Fibroblast of pulmonary artery (primary cell): ENCODE data around the gene SMAP1.

Experiments used
- DNase-seq: peaks from one replicate; pipeline ENCODE4 v3.0.0-alpha.2; 2010; ENCODE audit warnings: low read depth
- H3K4me3 ChIP-seq: replicated peaks from 2 replicates; pipeline ENCODE4 v1.5.1; 2011; ENCODE audit warnings: low read depth, mild to moderate bottlenecking, control low read depth, low read length, moderate library complexity
- TF ChIP-seq, protein P1 (sequence below): IDR thresholded peaks from 2 replicates; pipeline ENCODE4 v1.5.1; 2011; ENCODE audit warnings: mild to moderate bottlenecking, control low read depth, low read length, inconsistent platforms; ENCODE audit errors: missing control alignments

The SMAP1 gene

DNA sequence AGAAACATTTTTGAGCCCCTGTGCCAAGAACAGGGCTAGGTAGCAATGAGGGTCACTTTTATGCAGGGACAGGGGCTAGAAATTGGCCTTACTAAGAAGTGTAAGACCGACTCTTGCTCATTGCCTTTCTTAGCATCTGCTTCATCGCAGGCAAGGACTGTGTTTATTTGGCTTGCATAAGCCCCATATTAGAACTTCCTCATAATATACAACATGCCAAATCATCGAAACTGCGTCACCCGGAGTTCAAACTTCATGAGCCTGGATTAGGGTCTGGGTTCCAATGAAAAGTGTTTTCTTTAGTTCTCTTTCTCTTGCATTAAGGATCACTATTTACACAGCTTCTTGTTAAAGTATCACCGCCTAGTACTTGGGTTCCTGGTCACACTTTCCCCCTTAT is 977 bp upstream of the SMAP1 start:
- DNase-seq: no peak
- TF ChIP-seq, protein P1, sequence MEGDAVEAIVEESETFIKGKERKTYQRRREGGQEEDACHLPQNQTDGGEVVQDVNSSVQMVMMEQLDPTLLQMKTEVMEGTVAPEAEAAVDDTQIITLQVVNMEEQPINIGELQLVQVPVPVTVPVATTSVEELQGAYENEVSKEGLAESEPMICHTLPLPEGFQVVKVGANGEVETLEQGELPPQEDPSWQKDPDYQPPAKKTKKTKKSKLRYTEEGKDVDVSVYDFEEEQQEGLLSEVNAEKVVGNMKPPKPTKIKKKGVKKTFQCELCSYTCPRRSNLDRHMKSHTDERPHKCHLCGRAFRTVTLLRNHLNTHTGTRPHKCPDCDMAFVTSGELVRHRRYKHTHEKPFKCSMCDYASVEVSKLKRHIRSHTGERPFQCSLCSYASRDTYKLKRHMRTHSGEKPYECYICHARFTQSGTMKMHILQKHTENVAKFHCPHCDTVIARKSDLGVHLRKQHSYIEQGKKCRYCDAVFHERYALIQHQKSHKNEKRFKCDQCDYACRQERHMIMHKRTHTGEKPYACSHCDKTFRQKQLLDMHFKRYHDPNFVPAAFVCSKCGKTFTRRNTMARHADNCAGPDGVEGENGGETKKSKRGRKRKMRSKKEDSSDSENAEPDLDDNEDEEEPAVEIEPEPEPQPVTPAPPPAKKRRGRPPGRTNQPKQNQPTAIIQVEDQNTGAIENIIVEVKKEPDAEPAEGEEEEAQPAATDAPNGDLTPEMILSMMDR: no peak

DNA sequence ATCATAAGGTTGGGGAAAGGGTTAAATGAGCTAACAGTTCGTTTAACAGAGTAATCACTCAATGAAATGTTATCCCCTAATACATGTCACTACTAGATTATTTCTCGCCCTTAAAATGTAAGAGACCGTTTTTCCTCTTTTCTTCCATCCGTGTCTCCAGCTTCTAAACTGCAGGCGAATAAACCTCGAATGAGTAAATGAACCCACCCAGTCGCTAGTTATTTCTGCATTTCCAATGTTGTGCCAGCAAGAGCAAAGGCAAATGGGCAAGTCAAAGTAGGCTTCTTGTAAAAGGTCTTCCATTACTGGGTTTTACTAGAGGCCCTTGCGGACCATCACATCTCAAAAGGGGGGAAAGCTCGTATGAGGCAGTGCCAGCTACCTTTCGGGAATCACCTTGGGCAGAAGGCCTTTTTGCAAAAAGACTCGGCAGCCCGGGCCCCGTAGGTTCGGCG is 400 bp upstream of the SMAP1 start:
- H3K4me3 ChIP-seq: peak overlapping the region; percentile 86
- TF ChIP-seq, protein P1: no peak
- no peak for DNase-seq

More for the DNA sequence above, 977 bp upstream of the SMAP1 start:
- no peak overlapping the region for H3K4me3 ChIP-seq

DNA sequence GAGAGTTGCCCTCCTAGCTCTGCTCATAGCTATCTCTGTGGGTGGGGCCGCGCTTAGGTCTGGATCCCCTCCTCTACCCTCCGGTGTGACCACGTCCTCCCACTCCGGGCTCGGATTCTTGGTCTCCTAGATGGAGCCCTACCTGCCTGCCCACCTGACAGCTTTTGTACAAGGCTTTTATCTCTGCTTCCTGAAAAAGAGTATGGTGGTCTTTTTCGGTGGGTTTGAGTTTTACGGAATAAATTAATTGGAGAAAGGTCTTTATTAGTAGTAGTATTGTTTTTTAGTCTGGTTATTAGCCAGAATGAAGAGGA is 773 bp downstream of the SMAP1 start:
- TF ChIP-seq, protein P1: no peak
- peak; percentile 29 for DNase-seq
- H3K4me3 ChIP-seq: peak overlapping the region; percentile 86

DNA sequence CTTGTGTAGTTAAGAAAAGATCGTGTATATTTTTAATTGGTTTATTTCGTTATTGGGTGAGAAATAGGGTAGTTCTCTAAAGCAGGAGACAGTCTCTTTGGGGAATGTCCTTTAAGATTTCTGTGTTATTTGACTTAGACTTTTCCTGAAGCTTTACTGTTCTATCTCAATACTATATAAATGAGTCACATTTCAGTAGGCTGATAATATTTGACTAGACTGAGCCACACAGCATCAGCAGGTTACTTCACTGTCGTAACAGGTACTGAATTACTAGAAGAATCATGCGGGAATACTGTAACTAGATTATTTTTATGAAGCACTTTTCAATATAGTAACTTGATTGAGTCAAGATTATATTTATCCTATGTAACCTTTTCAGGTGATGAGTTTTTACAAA is 1.4 kb downstream of the SMAP1 start:
- H3K4me3 ChIP-seq: peak overlapping the region; percentile 86
- TF ChIP-seq, protein P1: no peak
- no peak for DNase-seq

DNA sequence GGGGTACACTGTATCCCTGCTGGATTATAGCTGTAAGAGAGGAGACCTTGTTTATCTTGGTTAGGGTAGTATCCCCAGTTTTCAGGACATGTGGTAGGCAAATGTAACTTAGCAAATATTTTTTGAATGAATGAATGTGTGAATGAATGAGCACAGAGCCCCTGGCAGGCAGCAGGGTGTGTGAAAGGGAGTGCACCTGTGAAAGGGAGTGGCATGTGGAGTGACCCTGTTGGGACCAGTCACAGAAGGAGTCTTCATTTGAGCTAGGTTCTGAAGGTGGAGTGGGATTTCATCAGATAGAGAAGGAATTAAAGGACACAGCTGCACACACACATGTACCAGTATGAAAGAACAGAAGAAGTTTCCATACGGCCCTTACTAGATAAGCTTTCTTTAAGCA is 4.9 kb downstream of the SMAP1 start:
- no peak overlapping the region for H3K4me3 ChIP-seq
- no peak for DNase-seq
- TF ChIP-seq, protein P1: no peak

DNA sequence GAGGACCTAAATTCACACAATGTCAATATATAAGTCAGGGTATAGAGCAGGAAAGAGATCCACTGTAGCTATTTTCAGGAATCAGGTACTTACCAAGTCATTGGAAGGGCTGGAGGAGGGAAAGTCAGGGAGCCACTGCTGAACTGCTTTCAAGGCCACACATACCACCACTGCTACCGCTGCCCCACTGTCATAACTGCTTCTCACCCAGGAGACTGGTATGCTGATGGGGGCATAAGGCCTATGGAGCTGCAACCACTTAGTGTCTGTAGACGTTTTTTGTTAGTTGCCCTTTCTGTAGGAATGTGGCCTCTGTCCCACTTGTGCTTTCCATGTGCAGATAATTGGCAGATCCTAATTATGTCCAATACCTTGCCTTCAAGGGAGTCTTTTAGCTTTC is 5.4 kb downstream of the SMAP1 start:
- DNase-seq: no peak
- TF ChIP-seq, protein P1: no peak
- no peak overlapping the region for H3K4me3 ChIP-seq

DNA sequence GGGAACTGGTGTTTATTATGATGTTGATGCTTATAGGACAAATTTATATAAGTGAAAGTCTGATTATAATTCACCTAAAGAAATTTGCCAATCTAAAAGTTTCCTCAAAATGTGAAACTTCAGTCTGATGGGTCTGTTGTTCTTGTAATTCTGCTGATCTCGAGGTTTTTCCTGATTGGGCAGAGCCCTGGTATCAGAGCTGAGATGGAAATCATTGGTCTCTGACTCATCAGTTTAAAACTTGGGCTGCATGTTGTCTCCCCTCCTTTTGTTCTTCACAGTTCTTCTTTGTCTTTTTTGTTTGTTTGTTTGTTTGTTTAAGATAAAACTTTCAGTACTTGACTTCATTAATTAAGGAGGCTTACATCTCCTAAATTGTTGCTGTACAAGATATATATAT is 5.9 kb downstream of the SMAP1 start:
- peak; percentile 32 for DNase-seq
- no peak overlapping the region for H3K4me3 ChIP-seq
- TF ChIP-seq, protein P1: no peak
